ENCODE data around the gene GLP2R.
A peak's percentile ranks its signal among the peaks of the same experiment; 100 is the strongest.

Gene GLP2R

GRCh38 chr17:9936095-9936494, 110.4 kb downstream of the GLP2R start:
- no peak overlapping the region for H3K4me3 ChIP-seq (ENCODE audit: control insufficient read depth, low read depth, low read length)
- DNase-seq (ENCODE audit: low read depth): no peak
- TF ChIP-seq CTCF (conservative IDR thresholded peaks at IDR 0.05; ENCODE audit: control insufficient read depth, insufficient read depth, low read depth, low read length): no peak

GRCh38 chr17:9937241-9937761, 111.6 kb downstream of the GLP2R start:
- H3K4me3 ChIP-seq (ENCODE audit: control insufficient read depth, low read depth, low read length): no peak overlapping the region
- TF ChIP-seq CTCF (conservative IDR thresholded peaks at IDR 0.05; ENCODE audit: control insufficient read depth, insufficient read depth, low read depth, low read length): no peak
- DNase-seq (ENCODE audit: low read depth): peak; percentile 90

- TF ChIP-seq CTCF (conservative IDR thresholded peaks at IDR 0.05; ENCODE audit: control insufficient read depth, insufficient read depth, low read depth, low read length): no peak
- no peak overlapping the region for H3K4me3 ChIP-seq (ENCODE audit: control insufficient read depth, low read depth, low read length)
- DNase-seq (ENCODE audit: low read depth): peak; percentile 64
Observed at GRCh38 chr17:9937901-9938300, 112.2 kb downstream of the GLP2R start.

- H3K4me3 ChIP-seq (ENCODE audit: control insufficient read depth, low read depth, low read length): no peak overlapping the region
- DNase-seq (ENCODE audit: low read depth): no peak
- TF ChIP-seq CTCF (conservative IDR thresholded peaks at IDR 0.05; ENCODE audit: control insufficient read depth, insufficient read depth, low read depth, low read length): no peak
Observed at GRCh38 chr17:9938764-9939163, 113.0 kb downstream of the GLP2R start.

GRCh38 chr17:9940841-9941240, 115.1 kb downstream of the GLP2R start:
- no peak for DNase-seq (ENCODE audit: low read depth)
- TF ChIP-seq CTCF (conservative IDR thresholded peaks at IDR 0.05; ENCODE audit: control insufficient read depth, insufficient read depth, low read depth, low read length): no peak
- no peak overlapping the region for H3K4me3 ChIP-seq (ENCODE audit: control insufficient read depth, low read depth, low read length)

GRCh38 chr17:9941305-9941704, 115.6 kb downstream of the GLP2R start:
- no peak for DNase-seq (ENCODE audit: low read depth)
- no peak overlapping the region for H3K4me3 ChIP-seq (ENCODE audit: control insufficient read depth, low read depth, low read length)
- TF ChIP-seq CTCF (conservative IDR thresholded peaks at IDR 0.05; ENCODE audit: control insufficient read depth, insufficient read depth, low read depth, low read length): no peak
